Thymus (tissue), 11 donors: ENCODE data around the gene CAPS. TPM values are rescaled to one million over a fixed set of nuclear protein-coding genes. Genes with fewer than 3 reads are reported as not detected.

Source experiments
- DNase-seq, 9 donors: peaks; one replicate each; pipeline ENCODE4 v3.0.0-alpha.2; 2013; ENCODE audit warnings: low spot score in 9 of 9, low read depth in 6 of 9, missing footprints in 1 of 9
- H3K27ac ChIP-seq, 2 donors: one replicate each; pipeline ENCODE4 v1.5.1; 2013; ENCODE audit warnings: control low read depth in 1 of 2, low read depth in 1 of 2, low read length in 1 of 2, mild to moderate bottlenecking in 1 of 2, moderate library complexity in 1 of 2
- H3K27me3 ChIP-seq, 2 donors: one replicate each; pipeline ENCODE4 v1.5.1; 2013; ENCODE audit warnings: low read length in 1 of 2; ENCODE audit not compliant: control insufficient read depth in 2 of 2, insufficient read depth in 1 of 2
- H3K36me3 ChIP-seq, 2 donors: one replicate each; pipeline ENCODE4 v1.5.1; 2013; ENCODE audit warnings: low read length in 1 of 2, mild to moderate bottlenecking in 1 of 2, moderate library complexity in 1 of 2; ENCODE audit not compliant: control insufficient read depth in 2 of 2, insufficient read depth in 2 of 2
- H3K4me1 ChIP-seq, 2 donors: one replicate each; pipeline ENCODE4 v1.5.1; 2013; ENCODE audit warnings: low read length in 2 of 2; ENCODE audit not compliant: control insufficient read depth in 2 of 2, insufficient read depth in 2 of 2
- H3K4me3 ChIP-seq, 2 donors: one replicate each; pipeline ENCODE4 v1.5.1; 2013; ENCODE audit warnings: low read length in 2 of 2, control low read depth in 1 of 2, mild to moderate bottlenecking in 1 of 2
- H3K9me3 ChIP-seq, 2 donors: one replicate each; pipeline ENCODE4 v1.5.1; 2013; ENCODE audit warnings: low read length in 1 of 2, mild to moderate bottlenecking in 1 of 2; ENCODE audit not compliant: control insufficient read depth in 2 of 2, insufficient read depth in 1 of 2
- WGBS: extraction: QIAGEN DNeasy Blood & Tissue Kit; methylation state at CpG from one replicate; pipeline ENCODE4 v1.1.7; 2013; 5-methylcytosine and 5-hydroxymethylcytosine counted together
- polyA plus RNA-seq: library from polyadenylated mRNA; stranded (reverse); fragments of 200-250 nt; gene quantifications from one replicate; pipeline ENCODE4 v1.2.3, GENCODE V29; 2013
- total RNA-seq: library from RNA; stranded (reverse); fragments of 120-200 nt; gene quantifications from one replicate; pipeline ENCODE4 v1.2.4, GENCODE V29; 2013
- donor health status: healthy.

CAPS gene
- total and polyA plus RNA-seq, 2 donors = 6.5 to 70.4 TPM

- no peaks in the 10 kb centered on the region for H3K27me3 ChIP-seq
- H3K9me3 ChIP-seq = no peaks in the 10 kb centered on the region
- H3K4me1 ChIP-seq = peaks cover 0 to 3% of the 10 kb centered on the region in 2 donors
- WGBS = 97% methylated on average over 11 of the region's 11 CpGs
- H3K4me3 ChIP-seq = no peak overlapping the region
- peaks cover 54 to 69% of the 10 kb centered on the region in 2 donors for H3K36me3 ChIP-seq
- H3K27ac ChIP-seq = no peak overlapping the region
- no peak for DNase-seq
Observed at GRCh38 chr19:5915782-5916165, 1.7 kb downstream of the CAPS start.

GRCh38 chr19:5916181-5916708, 2.2 kb downstream of the CAPS start:
- H3K9me3 ChIP-seq = no peaks in the 10 kb centered on the region
- peaks cover 59 to 71% of the 10 kb centered on the region in 2 donors for H3K36me3 ChIP-seq
- H3K4me1 ChIP-seq = peaks cover 0 to 3% of the 10 kb centered on the region in 2 donors
- 95% methylated on average over 14 of the region's 14 CpGs for WGBS
- no peak for DNase-seq
- H3K27ac ChIP-seq = no peak overlapping the region
- H3K27me3 ChIP-seq = no peaks in the 10 kb centered on the region
- H3K4me3 ChIP-seq = no peak overlapping the region

- DNase-seq = no peak
- no peaks in the 10 kb centered on the region for H3K9me3 ChIP-seq
- peaks cover 0 to 3% of the 10 kb centered on the region in 2 donors for H3K4me1 ChIP-seq
- no peak overlapping the region for H3K27ac ChIP-seq
- H3K4me3 ChIP-seq = no peak overlapping the region
- 97% methylated on average over 36 of the region's 36 CpGs for WGBS
- H3K27me3 ChIP-seq = no peaks in the 10 kb centered on the region
- H3K36me3 ChIP-seq = peaks cover 70 to 84% of the 10 kb centered on the region in 2 donors
Observed at GRCh38 chr19:5917431-5918107, 3.5 kb downstream of the CAPS start.

- Histone ChIP-seq H3K36me3 (peaks cover 78 to 93% of the 10 kb centered on the region in 2 donors), H3K4me1 (peaks cover 0 to 3% of the 10 kb centered on the region in 2 donors), H3K27ac (no peak overlapping the region), H3K27me3 (no peaks in the 10 kb centered on the region), H3K9me3 (no peaks in the 10 kb centered on the region), H3K4me3 (no peak overlapping the region)
- no peak for DNase-seq
- WGBS = 98% methylated on average over 20 of the region's 20 CpGs
Observed at GRCh38 chr19:5918463-5919079, 4.5 kb downstream of the CAPS start.

GRCh38 chr19:5921516-5922160, 7.6 kb downstream of the CAPS start:
- no peaks in the 10 kb centered on the region for H3K4me1 ChIP-seq
- H3K4me3 ChIP-seq = no peak overlapping the region
- H3K36me3 ChIP-seq = peaks cover 92 to 97% of the 10 kb centered on the region in 2 donors
- DNase-seq = no peak
- H3K27ac ChIP-seq = no peak overlapping the region
- peaks cover 0 to 3% of the 10 kb centered on the region in 2 donors for H3K9me3 ChIP-seq
- H3K27me3 ChIP-seq = no peaks in the 10 kb centered on the region
- 97% methylated on average over 21 of the region's 21 CpGs for WGBS

GRCh38 chr19:5922161-5922545, 8.1 kb downstream of the CAPS start:
- DNase-seq = no peak
- over 99% methylated on average over 12 of the region's 12 CpGs for WGBS
- Histone ChIP-seq H3K4me3 (no peak overlapping the region), H3K36me3 (peaks cover 92 to 97% of the 10 kb centered on the region in 2 donors), H3K9me3 (peaks cover 0 to 3% of the 10 kb centered on the region in 2 donors), H3K27me3 (no peaks in the 10 kb centered on the region), H3K4me1 (no peaks in the 10 kb centered on the region), H3K27ac (no peak overlapping the region)

- Histone ChIP-seq H3K4me1 (no peaks in the 10 kb centered on the region), H3K9me3 (peaks cover 0 to 3% of the 10 kb centered on the region in 2 donors), H3K27ac (no peak overlapping the region), H3K36me3 (peaks cover 92 to 97% of the 10 kb centered on the region in 2 donors), H3K27me3 (no peaks in the 10 kb centered on the region), H3K4me3 (no peak overlapping the region)
- 98% methylated on average over 16 of the region's 16 CpGs for WGBS
- no peak for DNase-seq
Observed at GRCh38 chr19:5923356-5923755, 9.3 kb downstream of the CAPS start.

GRCh38 chr19:5925830-5926427, 11.9 kb downstream of the CAPS start:
- H3K36me3 ChIP-seq = peaks cover 88 to 97% of the 10 kb centered on the region in 2 donors
- H3K4me1 ChIP-seq = peaks cover 2 to 11% of the 10 kb centered on the region in 2 donors
- H3K27ac ChIP-seq = no peak overlapping the region
- no peak overlapping the region for H3K4me3 ChIP-seq
- DNase-seq = no peak
- no peaks in the 10 kb centered on the region for H3K27me3 ChIP-seq
- WGBS = 98% methylated on average over 18 of the region's 18 CpGs
- H3K9me3 ChIP-seq = peaks cover 0 to 3% of the 10 kb centered on the region in 2 donors
